ENCODE results near the gene GCSH.

GCSH gene

DNA sequence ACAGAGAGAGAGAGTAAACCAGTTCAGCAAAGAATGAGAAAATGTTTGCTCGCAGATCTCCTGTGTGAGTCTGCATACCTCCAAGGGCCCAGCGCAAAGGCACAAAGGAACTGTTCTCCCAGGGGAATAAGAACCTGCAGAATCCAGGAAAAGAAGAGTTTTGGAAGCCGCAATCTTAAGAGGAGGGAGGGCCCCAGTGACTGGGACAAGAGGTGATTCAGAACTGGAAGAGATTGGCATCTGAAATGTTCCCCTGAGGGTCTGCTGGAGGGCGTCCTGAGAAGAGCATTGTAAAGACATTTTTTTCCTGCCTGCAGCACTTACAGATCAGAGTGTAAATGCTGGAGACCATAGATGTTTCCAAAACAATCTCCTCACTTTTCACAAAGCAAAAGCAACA is 54.5 kb downstream of the GCSH start:
- DNase-seq: peak; percentile 91

- no peak for DNase-seq
Measured at GRCh38 chr16:81040842-81041241, 55.4 kb downstream of the GCSH start.

DNA sequence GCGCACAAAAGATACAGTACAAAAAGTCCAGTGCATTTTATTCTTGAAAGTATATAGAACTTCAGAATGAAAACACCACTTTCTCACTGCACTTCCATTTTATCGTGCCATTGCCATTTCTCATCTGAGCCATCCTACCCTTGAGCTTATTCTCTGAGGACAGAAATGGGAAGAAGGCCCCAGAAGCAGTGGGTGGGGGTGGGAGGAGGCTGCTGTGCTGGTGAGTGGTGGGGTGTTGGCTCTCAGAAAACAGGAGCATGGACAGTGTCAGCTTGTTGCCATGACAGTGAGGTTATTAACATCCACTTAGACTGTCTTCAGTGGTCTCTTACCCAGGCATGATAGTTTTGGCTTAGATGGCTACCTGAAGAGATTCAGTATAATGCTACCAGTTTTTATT is 56.1 kb downstream of the GCSH start:
- DNase-seq: peak; percentile 82

- no peak for DNase-seq
Measured at GRCh38 chr16:81036751-81037350, 59.3 kb downstream of the GCSH start.

GRCh38 chr16:81035975-81036750 is 60.0 kb downstream of the GCSH start:
- DNase-seq: peak; percentile 61

DNA sequence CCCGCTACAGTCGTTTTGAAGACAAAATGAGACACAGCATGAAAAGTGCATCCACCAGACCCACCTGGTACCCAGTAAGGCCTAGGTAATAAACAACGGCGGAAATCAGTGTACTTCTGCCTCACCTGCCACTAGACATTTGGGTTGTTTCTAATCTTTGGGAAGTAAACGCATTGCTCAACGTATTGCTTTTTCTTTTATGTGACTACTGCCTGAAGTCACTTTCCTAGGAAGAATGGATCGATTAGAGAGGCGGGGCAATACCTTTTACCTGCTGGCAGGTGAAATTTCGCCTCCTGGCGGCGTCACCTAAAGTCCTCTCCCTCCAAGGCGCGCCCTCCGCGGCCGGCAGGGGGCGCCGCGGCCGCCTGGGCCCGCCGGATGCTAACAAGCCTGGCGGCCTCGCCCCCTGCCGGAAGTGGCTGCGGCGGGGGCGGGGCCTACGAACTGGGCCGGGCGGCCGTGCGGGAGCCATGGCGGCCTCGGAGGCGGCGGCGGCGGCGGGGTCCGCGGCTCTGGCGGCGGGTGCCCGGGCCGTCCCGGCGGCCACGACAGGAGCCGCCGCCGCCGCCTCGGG is 60.7 kb downstream of the GCSH start, which contains the start of gene ATMIN:
ATMIN (plus strand) TSS at position 445 of the 577 bp plus-strand sequence; CDS start at position 474, 29 bp downstream.
- peak; percentile 92 for DNase-seq

Measured in islet precursor cell (in vitro differentiated cells).